ENCODE measurements around the gene DRAM1.

Gene DRAM1

GRCh38 chr12:101968770-101969169 is 91.4 kb downstream of the DRAM1 start:
- FAIRE-seq = no peak

More at GRCh38 chr12:101968770-101969169, 91.4 kb downstream of the DRAM1 start:
- DNase-seq (ENCODE audit: insufficient read length, low spot score) = no peak
